GM12872 (cell line): Measurements from ENCODE around the gene ACTR3.

Experiments used
- TF ChIP-seq, protein P1 (sequence below): IDR thresholded peaks from 3 replicates; pipeline ENCODE4 v1.5.1; 2011; ENCODE audit warnings: low read depth, mild to moderate bottlenecking, low read length, moderate library complexity; ENCODE audit not compliant: insufficient read depth

ACTR3 gene

DNA sequence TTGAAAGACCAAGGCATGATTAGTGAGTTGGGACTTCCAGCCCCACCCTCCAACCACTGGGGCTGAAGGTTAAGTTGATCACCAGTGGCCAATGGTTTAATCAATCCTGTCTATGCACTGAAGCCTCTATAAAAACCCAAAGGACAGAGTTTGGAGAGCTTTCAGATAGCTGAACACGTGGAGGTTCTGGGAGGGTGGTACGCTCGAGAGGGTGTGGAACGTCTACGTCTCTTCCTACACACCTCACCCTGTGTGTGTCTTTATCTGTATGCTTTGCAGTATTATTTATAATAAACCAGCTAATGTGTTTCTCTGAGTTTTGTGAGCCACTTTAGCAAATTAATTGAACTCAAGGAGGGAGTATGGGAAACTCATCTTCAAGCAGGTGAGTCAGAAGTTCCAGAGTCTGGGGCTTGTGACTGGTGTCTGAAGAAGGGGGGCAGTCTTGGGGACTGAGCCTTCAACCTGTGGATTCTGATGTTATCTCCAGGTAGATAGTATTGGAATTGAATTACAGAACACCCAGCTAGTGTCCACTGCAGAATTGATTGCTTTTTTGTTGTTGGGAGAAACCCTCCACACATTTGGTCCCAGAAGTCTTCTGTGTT is 20.3 kb downstream of the ACTR3 start:
- TF ChIP-seq, protein P1, sequence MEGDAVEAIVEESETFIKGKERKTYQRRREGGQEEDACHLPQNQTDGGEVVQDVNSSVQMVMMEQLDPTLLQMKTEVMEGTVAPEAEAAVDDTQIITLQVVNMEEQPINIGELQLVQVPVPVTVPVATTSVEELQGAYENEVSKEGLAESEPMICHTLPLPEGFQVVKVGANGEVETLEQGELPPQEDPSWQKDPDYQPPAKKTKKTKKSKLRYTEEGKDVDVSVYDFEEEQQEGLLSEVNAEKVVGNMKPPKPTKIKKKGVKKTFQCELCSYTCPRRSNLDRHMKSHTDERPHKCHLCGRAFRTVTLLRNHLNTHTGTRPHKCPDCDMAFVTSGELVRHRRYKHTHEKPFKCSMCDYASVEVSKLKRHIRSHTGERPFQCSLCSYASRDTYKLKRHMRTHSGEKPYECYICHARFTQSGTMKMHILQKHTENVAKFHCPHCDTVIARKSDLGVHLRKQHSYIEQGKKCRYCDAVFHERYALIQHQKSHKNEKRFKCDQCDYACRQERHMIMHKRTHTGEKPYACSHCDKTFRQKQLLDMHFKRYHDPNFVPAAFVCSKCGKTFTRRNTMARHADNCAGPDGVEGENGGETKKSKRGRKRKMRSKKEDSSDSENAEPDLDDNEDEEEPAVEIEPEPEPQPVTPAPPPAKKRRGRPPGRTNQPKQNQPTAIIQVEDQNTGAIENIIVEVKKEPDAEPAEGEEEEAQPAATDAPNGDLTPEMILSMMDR, result no peak

DNA sequence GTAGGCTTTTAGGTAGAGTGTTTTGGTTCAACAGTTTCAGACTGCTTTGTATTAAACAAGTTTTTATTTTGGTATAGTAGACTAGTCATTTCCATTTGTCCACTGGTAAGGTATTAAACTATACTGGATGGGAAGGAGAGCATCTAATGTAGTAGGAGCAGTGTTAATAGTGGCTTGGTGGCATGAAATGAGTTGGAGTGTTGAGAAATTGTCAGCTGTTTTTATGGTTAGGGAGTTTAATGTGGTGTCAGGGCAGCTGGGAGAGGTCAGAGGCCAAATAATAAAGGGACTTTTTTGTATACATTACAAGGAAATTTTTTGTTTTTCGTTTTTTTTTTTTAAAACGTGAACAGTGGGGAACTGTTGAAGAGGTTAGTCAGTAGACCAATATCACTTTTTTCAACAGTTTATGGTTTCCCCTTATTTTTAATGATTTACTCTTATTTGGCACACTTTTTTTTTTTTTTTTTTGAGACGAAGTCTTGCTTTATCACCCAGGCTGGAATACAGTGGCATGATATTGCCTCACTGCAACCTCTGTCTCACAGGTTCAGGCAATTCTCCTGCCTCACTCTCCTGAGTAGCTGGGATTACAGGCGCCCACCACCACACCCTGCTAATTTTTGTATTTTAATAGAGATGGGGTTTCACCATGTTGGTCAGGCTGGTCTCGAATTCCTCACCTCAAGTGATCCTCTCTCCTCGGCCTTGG is 21.2 kb downstream of the ACTR3 start:
- TF ChIP-seq, protein P1, result no peak

DNA sequence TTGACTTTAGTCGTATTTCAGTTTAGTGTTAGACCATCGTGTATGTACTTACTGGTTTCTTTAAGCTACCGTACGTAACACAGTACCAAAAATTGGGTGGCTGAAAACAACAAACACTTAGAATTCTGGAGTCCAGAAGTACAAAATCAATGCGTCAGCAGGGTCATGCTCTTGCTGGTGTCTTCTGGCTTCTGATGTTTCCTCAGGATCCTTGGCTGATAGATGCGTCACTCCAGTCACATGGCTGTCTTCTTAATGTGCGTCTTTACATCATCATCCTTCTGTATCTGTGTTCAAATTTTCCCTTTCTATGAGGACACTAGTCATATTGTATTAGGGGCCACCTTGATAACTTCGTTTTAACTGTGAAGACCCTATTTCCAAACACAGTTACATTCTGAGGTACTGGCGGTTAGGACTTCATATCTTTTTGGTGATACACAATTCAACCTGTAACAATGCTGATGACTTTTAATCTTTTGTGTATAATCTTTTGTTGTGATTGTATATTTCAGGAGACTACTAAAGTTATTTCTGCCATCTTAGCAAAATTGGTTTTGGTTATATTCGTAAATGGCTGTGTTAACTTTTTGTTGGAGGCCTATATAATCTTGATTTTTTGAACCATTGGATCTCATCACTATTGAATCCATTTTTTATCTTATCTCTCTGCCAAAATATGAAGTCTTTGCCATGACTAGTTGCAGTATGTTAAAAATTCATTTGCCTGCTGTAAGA is 25.4 kb downstream of the ACTR3 start:
- TF ChIP-seq, protein P1, result no peak

DNA sequence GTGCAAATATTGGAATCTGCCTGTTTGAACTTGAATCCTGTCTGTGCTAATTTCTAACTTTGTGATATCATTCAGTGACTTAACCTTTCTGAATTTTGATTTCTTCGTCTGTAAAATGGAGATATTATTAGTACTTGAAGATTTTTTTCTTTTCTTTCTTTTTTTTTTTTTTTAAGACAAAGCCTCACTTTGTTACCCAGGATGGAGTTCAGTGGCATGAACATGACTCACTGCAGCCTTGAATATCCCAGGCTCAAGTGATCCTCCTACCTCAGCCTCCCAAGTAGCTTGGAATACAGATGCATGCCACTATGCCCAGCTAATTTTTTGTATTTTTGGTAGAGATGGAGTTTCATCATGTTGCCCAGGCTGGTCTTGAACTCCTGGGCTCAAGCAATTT is 28.3 kb downstream of the ACTR3 start:
- TF ChIP-seq, protein P1, result no peak

DNA sequence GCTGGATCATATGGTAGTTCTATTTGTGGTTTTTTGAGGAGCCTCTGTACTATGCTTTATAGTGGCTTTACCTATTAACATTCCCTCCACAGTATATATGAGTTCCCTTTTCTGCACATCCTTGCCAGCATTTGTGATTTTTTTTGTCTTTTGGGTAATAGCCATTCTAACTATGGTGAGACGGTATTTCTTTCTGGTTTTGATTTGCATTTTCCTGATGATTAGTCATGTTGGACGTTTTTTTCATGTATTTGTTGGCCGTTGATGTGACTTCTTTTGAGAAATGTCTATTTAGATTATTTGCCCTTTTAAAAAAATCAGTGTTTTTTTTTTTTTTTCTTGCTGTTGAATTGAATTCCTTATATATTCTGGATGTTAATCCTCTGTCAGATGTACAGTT is 31.1 kb downstream of the ACTR3 start:
- TF ChIP-seq, protein P1, result no peak

DNA sequence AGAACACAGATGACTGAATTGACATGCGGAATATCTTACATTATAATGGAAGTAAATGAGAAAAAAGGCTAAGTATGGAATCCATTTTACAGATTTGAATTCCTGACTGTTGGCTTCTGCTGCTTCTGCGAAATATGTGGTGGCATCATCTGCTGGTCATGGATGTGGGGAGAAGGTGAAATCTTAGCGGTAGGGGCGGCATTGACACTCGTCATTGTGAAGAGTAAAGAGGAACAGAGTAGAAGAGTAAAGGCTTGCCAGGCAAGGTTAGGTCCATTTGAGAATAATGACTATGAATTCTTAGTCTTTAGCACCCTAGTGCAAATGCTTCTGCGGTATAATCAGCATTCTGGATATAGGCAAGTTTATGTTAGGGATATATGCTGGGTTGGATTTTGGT is 32.4 kb downstream of the ACTR3 start:
- TF ChIP-seq, protein P1, result no peak

DNA sequence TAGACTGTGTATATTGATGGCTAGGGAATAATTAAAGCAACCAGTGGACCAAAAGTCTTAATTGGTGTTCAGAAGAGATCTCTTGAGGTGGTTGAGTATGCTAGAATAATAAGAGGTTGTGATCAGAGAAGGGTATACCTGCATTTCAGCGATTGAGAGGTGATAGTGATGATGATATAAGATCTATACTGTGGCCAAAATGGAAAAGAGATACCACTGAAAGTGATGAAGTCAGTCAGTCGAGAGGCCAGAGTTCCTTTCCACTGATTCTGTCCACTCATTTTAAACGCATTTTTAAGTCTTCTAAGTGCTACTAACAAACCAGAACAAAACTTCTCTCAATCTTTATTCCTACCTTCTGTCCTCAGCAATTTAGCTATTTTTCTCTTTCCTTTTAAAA is 32.9 kb downstream of the ACTR3 start:
- TF ChIP-seq, protein P1, result no peak
